Activated T-helper 2 cell treated with anti-CD3 and anti-CD28 coated beads, Interferon-gamma antibody, Interleukin-2, Interleukin-4, amounts not matched to agents 10 μg/mL and 5 μg/mL and 100 μg/mL, durations not matched to agents 14 hours and 24 hours and 36 hours (primary cell): ENCODE results near the gene NAXE. TPM values are rescaled to one million over a fixed set of nuclear protein-coding genes. Genes with fewer than 3 reads are reported as not detected.

ENCODE experiments used
- DNase-seq: peaks from one replicate; pipeline ENCODE4 v3.0.0; 2021; ENCODE audit warnings: low spot score
- H3K27ac Mint-ChIP-seq: one replicate; pipeline ENCODE4 v1.8.0; 2021; ENCODE audit warnings: mixed read lengths
- H3K27me3 Mint-ChIP-seq: one replicate; pipeline ENCODE4 v1.8.0; 2021; ENCODE audit warnings: low read depth, mixed read lengths
- H3K36me3 Mint-ChIP-seq: one replicate; pipeline ENCODE4 v1.8.0; 2021; ENCODE audit warnings: low read depth, mixed read lengths
- H3K4me1 Mint-ChIP-seq: one replicate; pipeline ENCODE4 v1.8.0; 2021; ENCODE audit warnings: low read depth, mixed read lengths
- H3K4me3 Mint-ChIP-seq: one replicate; pipeline ENCODE4 v1.8.0; 2021; ENCODE audit warnings: low read depth, mild to moderate bottlenecking, moderate library complexity, mixed read lengths
- H3K9me3 Mint-ChIP-seq: one replicate; pipeline ENCODE4 v1.8.0; 2021; ENCODE audit warnings: mixed read lengths
- intact Hi-C: fragments of 100-400 bp; cut with micrococcal nuclease; formaldehyde crosslinking; loops from one replicate; pipeline ENCODE4 v1.15.1; 2023
- total RNA-seq: library from RNA; stranded (reverse); gene quantifications from 2 replicates; pipeline ENCODE4 v1.2.3, GENCODE V29; 2022

Gene NAXE
- total RNA-seq, 1 donor from 2014 or later, result 76.1 TPM

DNA sequence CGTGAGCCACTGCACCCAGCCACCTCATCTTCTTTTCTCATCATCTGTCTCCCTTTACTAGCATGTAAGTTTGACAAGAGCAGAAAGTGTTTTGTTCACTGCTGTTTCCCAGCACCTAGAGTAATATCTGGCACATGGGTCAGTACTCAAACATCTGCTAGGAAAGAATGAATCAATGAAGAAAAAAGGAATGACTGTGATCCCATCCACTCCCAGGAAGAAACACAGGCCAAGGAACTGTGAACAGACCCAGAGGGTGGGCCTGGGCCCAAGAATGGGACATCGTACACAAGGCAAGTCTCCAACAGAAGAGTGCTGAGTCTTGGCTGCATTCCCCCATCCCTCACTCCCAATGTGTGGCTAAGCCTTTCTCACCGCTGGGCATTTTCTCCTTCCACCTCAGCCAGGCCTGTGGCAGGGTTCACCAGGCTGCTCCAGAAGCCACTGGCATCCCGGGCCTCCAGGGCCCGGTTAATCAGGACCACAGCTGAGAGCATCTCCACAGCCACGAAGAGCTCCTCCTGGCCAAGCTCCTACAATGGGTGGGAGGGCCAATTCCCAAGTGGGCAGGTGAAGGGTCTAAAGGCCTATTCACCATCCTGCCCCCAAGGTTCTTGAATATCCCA, 37.6 kb upstream of the NAXE start:
- no peak overlapping the region for H3K27ac Mint-ChIP-seq
- intact Hi-C loops, result no loop called here
- H3K36me3 Mint-ChIP-seq, result peaks cover 18% of the 10 kb centered on the region
- H3K4me3 Mint-ChIP-seq, result no peak overlapping the region
- no peaks in the 10 kb centered on the region for H3K27me3 Mint-ChIP-seq
- no peak for DNase-seq
- no peaks in the 10 kb centered on the region for H3K9me3 Mint-ChIP-seq
- H3K4me1 Mint-ChIP-seq, result peaks cover 3% of the 10 kb centered on the region

GRCh38 chr1:156554971-156555370, 36.6 kb upstream of the NAXE start:
- no peak overlapping the region for H3K4me3 Mint-ChIP-seq
- H3K9me3 Mint-ChIP-seq, result no peaks in the 10 kb centered on the region
- no peak for DNase-seq
- no peak overlapping the region for H3K27ac Mint-ChIP-seq
- peaks cover 23% of the 10 kb centered on the region for H3K36me3 Mint-ChIP-seq
- intact Hi-C loops, result no loop called here
- H3K4me1 Mint-ChIP-seq, result peaks cover 3% of the 10 kb centered on the region
- H3K27me3 Mint-ChIP-seq, result no peaks in the 10 kb centered on the region

DNA sequence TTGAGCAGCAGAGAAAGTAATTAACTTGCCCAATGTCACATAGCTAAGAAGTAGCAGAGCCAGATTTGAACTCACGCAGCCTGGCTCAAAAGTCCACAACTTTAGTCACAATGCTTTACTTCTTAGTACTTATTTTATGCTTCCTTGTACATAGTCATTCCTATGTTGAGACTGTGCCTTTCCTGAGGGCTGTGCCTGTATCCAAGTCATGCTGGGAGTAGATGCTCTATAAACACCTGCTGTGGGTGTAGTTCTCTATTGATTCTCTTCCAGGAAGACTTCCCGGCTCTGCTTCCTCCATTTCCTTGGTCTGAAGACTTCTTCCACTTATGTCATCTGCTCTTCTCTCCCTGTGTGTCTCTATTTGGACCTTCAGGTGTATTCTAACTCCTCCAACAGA, 35.9 kb upstream of the NAXE start:
- no peak for DNase-seq
- H3K27ac Mint-ChIP-seq, result no peak overlapping the region
- no peaks in the 10 kb centered on the region for H3K27me3 Mint-ChIP-seq
- peaks cover 23% of the 10 kb centered on the region for H3K36me3 Mint-ChIP-seq
- no peaks in the 10 kb centered on the region for H3K9me3 Mint-ChIP-seq
- peaks cover 3% of the 10 kb centered on the region for H3K4me1 Mint-ChIP-seq
- intact Hi-C loops, result no loop called here
- no peak overlapping the region for H3K4me3 Mint-ChIP-seq

GRCh38 chr1:156556354-156556753, 35.2 kb upstream of the NAXE start:
- H3K4me3 Mint-ChIP-seq, result no peak overlapping the region
- no peaks in the 10 kb centered on the region for H3K27me3 Mint-ChIP-seq
- no peaks in the 10 kb centered on the region for H3K9me3 Mint-ChIP-seq
- intact Hi-C loops, result no loop called here
- H3K27ac Mint-ChIP-seq, result no peak overlapping the region
- no peak for DNase-seq
- H3K36me3 Mint-ChIP-seq, result peaks cover 23% of the 10 kb centered on the region
- H3K4me1 Mint-ChIP-seq, result peaks cover 3% of the 10 kb centered on the region

GRCh38 chr1:156559086-156559796, 32.3 kb upstream of the NAXE start:
- Mint-ChIP-seq H3K9me3 (no peaks in the 10 kb centered on the region), H3K27me3 (no peaks in the 10 kb centered on the region), H3K27ac (no peak overlapping the region), H3K36me3 (peaks cover 21% of the 10 kb centered on the region), H3K4me1 (no peaks in the 10 kb centered on the region), H3K4me3 (no peak overlapping the region)
- DNase-seq, result no peak
- intact Hi-C loops, result no loop called here

DNA sequence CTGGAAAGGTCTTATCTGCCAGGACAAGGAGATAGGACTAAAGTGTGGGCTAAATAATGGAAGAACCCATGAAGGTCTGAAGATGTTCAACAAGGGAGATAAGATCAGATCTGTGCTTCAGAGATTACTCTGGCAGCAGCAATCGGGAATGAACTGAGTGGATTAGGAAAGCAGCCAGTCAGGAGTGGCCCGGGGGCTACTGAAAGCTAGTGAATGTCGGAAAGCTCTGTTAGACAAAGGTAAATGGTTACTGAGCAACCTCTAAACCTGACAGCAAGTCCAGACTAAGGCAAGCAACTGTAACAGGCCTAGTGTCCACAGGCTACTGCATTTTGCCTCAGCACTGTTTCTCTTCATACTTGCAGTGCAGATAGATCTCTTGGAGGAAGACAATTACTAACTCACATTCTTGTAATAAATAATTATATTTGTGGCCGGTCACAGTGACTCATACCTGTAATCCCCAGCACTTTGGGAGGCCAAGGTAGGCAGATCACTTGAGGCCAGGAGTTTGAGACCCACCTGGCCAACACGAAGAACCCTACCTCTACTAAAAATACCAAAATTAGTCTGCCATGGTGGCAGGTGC, 31.7 kb upstream of the NAXE start:
- no peak overlapping the region for H3K4me3 Mint-ChIP-seq
- no peaks in the 10 kb centered on the region for H3K4me1 Mint-ChIP-seq
- H3K9me3 Mint-ChIP-seq, result no peaks in the 10 kb centered on the region
- no peak for DNase-seq
- peaks cover 21% of the 10 kb centered on the region for H3K36me3 Mint-ChIP-seq
- H3K27me3 Mint-ChIP-seq, result no peaks in the 10 kb centered on the region
- intact Hi-C loops, result no loop called here
- no peak overlapping the region for H3K27ac Mint-ChIP-seq

- H3K9me3 Mint-ChIP-seq, result no peaks in the 10 kb centered on the region
Observed at GRCh38 chr1:156560585-156561163, 30.9 kb upstream of the NAXE start.

GRCh38 chr1:156565519-156565918, 26.1 kb upstream of the NAXE start:
- Mint-ChIP-seq H3K27ac (no peak overlapping the region), H3K9me3 (no peaks in the 10 kb centered on the region), H3K4me3 (no peak overlapping the region), H3K4me1 (no peaks in the 10 kb centered on the region), H3K36me3 (peaks cover 11% of the 10 kb centered on the region), H3K27me3 (no peaks in the 10 kb centered on the region)
- intact Hi-C loops, result no loop called here
- no peak for DNase-seq

More at GRCh38 chr1:156560585-156561163, 30.9 kb upstream of the NAXE start:
- Mint-ChIP-seq H3K4me1 (no peaks in the 10 kb centered on the region), H3K36me3 (peaks cover 17% of the 10 kb centered on the region), H3K27me3 (no peaks in the 10 kb centered on the region), H3K27ac (no peak overlapping the region), H3K4me3 (no peak overlapping the region)
- intact Hi-C loops, result no loop called here
- DNase-seq, result no peak

- Mint-ChIP-seq H3K4me1 (peaks cover 9% of the 10 kb centered on the region), H3K36me3 (peaks cover 11% of the 10 kb centered on the region), H3K9me3 (no peaks in the 10 kb centered on the region), H3K27me3 (no peaks in the 10 kb centered on the region), H3K4me3 (no peak overlapping the region), H3K27ac (no peak overlapping the region)
- no peak for DNase-seq
- intact Hi-C loops, result no loop called here
Observed at GRCh38 chr1:156566436-156566835, 25.1 kb upstream of the NAXE start.

DNA sequence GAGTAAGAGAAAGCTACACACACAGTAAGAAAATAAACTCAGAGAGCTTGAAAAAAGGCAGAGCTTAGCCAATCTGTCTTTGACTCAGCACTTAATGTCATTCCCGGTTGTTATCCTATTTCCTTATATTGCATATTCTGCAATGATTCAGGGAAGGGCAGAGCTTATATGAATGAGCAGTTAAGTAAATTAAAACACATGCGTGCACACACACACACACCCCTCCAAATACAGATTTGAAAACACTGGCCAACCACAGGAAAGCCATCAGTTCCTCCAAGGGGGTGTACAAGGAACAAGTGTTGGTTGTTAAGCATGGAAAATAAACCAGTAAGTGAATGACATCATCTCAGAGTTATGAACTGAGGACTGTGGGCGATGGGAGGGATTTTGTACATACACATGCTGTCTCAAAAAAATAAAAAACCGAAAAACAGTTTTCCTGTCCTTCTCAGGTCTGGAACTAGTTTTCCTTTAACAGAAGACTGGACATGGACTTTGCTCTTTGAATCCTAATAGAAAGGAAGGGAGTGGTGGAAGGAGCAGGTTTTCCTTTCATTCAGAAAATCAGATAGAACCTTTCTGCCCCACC, 20.2 kb upstream of the NAXE start:
- intact Hi-C loops, result loop anchor here (5.0 kb wide), 2 partner anchors 36 to 69 kb away; partner anchors contain the start of gene MEF2D
- no peak for DNase-seq
- peaks cover 24% of the 10 kb centered on the region for H3K4me1 Mint-ChIP-seq
- peak overlapping the region; percentile 95 for H3K4me3 Mint-ChIP-seq
- H3K27me3 Mint-ChIP-seq, result peaks cover 19% of the 10 kb centered on the region
- peaks cover 10% of the 10 kb centered on the region for H3K36me3 Mint-ChIP-seq
- H3K9me3 Mint-ChIP-seq, result no peaks in the 10 kb centered on the region
- H3K27ac Mint-ChIP-seq, result peak overlapping the region; percentile 6

DNA sequence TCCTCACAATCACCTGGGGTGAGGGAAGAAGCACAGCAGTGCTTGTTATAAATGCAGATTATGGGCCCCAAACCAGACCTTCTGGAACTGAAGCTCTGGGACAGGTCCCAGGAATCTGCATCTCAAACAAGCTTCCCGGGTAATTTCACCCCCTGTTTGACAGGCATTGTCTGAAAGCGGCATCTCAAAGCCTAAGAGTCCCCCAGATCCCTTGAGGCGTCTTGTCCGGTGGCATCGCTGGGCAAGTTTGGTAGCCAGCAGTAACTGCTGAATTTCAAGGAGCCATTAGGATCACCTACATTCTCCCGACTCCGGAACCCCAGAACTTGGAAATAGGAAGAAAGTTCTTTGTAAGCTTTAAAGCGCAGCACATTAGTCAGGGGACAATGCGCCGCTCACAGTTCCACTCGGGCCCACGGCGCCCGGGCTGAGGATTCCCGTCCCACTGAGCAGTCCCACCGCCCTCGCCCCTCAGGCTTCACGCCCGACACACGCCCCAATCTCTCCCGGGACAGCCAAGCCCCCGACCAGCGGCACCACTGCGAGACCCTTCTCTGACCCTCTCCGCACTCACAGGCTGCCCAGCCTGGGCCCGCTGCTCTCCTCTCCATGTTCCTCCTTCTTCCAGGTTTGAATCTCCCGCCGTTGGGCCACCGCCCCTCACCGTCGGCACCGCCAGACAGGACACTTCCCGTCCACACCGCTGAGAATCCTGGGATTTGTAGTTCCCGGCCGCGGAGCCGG, 19.5 kb upstream of the NAXE start, which contains the start of gene IQGAP3:
IQGAP3 (minus strand) TSS at position 647 of the 744 bp plus-strand sequence; CDS start at position 611, 36 bp downstream.
- intact Hi-C loops, result loop anchor here (5.0 kb wide), 2 partner anchors 35 to 70 kb away; partner anchors contain the start of gene MEF2D

DNA sequence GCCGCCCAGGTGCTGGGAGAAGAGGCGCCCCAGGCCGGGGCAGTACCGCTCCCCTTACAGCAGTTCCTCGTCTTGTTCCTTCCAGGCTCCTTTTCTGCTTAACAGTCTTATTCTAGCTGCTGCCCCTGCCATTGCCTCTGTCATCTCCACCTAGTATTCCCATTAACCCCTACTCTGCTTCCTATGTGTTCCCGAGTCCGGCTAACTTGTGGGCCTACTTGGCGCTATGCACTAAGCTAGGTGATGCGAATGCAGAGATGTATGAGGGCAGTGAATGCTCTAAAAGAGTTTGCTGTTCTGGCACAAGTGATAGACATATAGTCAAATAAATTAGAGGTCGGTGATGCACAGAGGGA, 18.9 kb upstream of the NAXE start:
- no peaks in the 10 kb centered on the region for H3K9me3 Mint-ChIP-seq

More for the DNA sequence above, 19.5 kb upstream of the NAXE start, which contains the start of gene IQGAP3:
- Mint-ChIP-seq H3K9me3 (no peaks in the 10 kb centered on the region), H3K27ac (peak within 1 kb of the TSS; percentile 87), H3K4me1 (peaks cover 24% of the 10 kb centered on the region), H3K27me3 (peaks cover 19% of the 10 kb centered on the region), H3K4me3 (peak within 1 kb of the TSS; percentile 95), H3K36me3 (peaks cover 10% of the 10 kb centered on the region)
- DNase-seq, result peak; percentile 69

More for the DNA sequence above, 18.9 kb upstream of the NAXE start:
- intact Hi-C loops, result loop anchor here (5.0 kb wide), 2 partner anchors 35 to 70 kb away; partner anchors contain the start of gene MEF2D
- H3K36me3 Mint-ChIP-seq, result peaks cover 10% of the 10 kb centered on the region
- peaks cover 19% of the 10 kb centered on the region for H3K27me3 Mint-ChIP-seq
- peak overlapping the region; percentile 87 for H3K27ac Mint-ChIP-seq
- peak overlapping the region; percentile 95 for H3K4me3 Mint-ChIP-seq
- peaks cover 24% of the 10 kb centered on the region for H3K4me1 Mint-ChIP-seq
- no peak for DNase-seq
